Ovary (tissue), 9 donors: ENCODE data around the gene PARK7. TPM values are rescaled to one million over a fixed set of nuclear protein-coding genes. Genes with fewer than 3 reads are reported as not detected.

ENCODE experiments used
- DNase-seq, 5 donors: peaks; one replicate each; pipeline ENCODE4 v3.0.0-alpha.2; 2019 to 2020
- H3K27ac ChIP-seq, 2 donors: fragments of 200-600 bp; one replicate each; pipeline versions ENCODE4 v1.5.1 to v1.8.0; 2019 to 2022
- H3K27me3 ChIP-seq: fragments of 200-600 bp; one replicate; pipeline ENCODE4 v1.8.0; 2022
- H3K36me3 ChIP-seq: fragments of 200-600 bp; sonication (generic); one replicate; pipeline ENCODE4 v1.5.1; 2019
- H3K4me1 ChIP-seq: one replicate; pipeline ENCODE4 v1.8.1; 2013; ENCODE audit warnings: mild to moderate bottlenecking, moderate library complexity; ENCODE audit not compliant: insufficient read depth
- H3K4me3 ChIP-seq: fragments of 200-600 bp; sonication (generic); one replicate; pipeline ENCODE4 v1.5.1; 2017
- H3K9me3 ChIP-seq, 2 donors: fragments of 200-600 bp in 1 of 2; sonication (generic) in 1 of 2; one replicate each; pipeline versions ENCODE4 v1.5.1 to v1.8.1; 2013 to 2019; ENCODE audit warnings: mild to moderate bottlenecking in 1 of 2, moderate library complexity in 1 of 2
- EP300 ChIP-seq: sonication (generic); formaldehyde crosslinking; IDR thresholded peaks from one replicate; pipeline ENCODE4 v1.6.1; 2017; ENCODE audit warnings: antibody characterized with exemption
- POLR2A ChIP-seq: fragments of 450-650 bp; IDR thresholded peaks from one replicate; pipeline ENCODE4 v1.6.1; 2017; ENCODE audit warnings: antibody characterized with exemption, mild to moderate bottlenecking, moderate library complexity
- WGBS, 3 donors: extraction: QIAGEN DNeasy Blood & Tissue Kit in 1 of 3; methylation state at CpG; one replicate each; pipeline versions ENCODE4 v1.1.5 to v1.1.7; 2013 to 2017; 5-methylcytosine and 5-hydroxymethylcytosine counted together
- intact Hi-C, 4 donors: fragments of 100-400 bp; cut with DNase I; formaldehyde crosslinking; loops; one replicate each; pipeline versions ENCODE4 v1.11.0 to v1.15.1; 2022 to 2023
- polyA plus RNA-seq, 2 donors: library from polyadenylated mRNA; stranded (reverse); fragments of 200-250 nt in 1 of 2; fragments of 350-450 nt in 1 of 2; fragmentation: Illumina TruSeq in 1 of 2; extraction: RNeasy Lipid Tissue Mini Kit (QIAGEN cat#74804) in 1 of 2; gene quantifications; one replicate each; pipeline ENCODE4 v1.2.3, GENCODE V29; 2013 to 2014
- total RNA-seq, 7 donors: library from RNA; depleted of rRNA in 2 of 7; stranded (reverse); fragments of >200 nt in 2 of 7; fragmentation: NEBNext Ultra II Directional in 3 of 7; extraction: Animal tissue kit (Norgen Biotek cat#: 25700) in 3 of 7; gene quantifications; one replicate each; pipeline versions ENCODE4 v1.1.0 to v1.2.4, GENCODE V29; 2016 to 2023
- TF ChIP-seq, protein P1 (sequence below), 3 donors: fragments of 450-650 bp in 2 of 3; fragments of 200-600 bp in 1 of 3; IDR thresholded peaks; one replicate each; pipeline versions ENCODE4 v1.5.1 to v1.8.0; 2016 to 2022; ENCODE audit warnings: antibody characterized with exemption in 3 of 3, mild to moderate bottlenecking in 1 of 3
- donor health status: DM: no; HTN: no; CAD: no; lungs with moderate emphysema.
- donor health status: DM: no; HTN: no; CAD: no.
- donor health status: Bipolar disorder and iron deficiency.
- donor health status: DM: yes; HTN: yes; CAD: no.
- donor health status: DM: no; HTN: no; CAD: no.
- donor health status: DM: yes; HTN: yes; CAD: no.

PARK7 gene
- total and polyA plus RNA-seq, 9 donors, result 159 to 438 (median 248) TPM

DNA sequence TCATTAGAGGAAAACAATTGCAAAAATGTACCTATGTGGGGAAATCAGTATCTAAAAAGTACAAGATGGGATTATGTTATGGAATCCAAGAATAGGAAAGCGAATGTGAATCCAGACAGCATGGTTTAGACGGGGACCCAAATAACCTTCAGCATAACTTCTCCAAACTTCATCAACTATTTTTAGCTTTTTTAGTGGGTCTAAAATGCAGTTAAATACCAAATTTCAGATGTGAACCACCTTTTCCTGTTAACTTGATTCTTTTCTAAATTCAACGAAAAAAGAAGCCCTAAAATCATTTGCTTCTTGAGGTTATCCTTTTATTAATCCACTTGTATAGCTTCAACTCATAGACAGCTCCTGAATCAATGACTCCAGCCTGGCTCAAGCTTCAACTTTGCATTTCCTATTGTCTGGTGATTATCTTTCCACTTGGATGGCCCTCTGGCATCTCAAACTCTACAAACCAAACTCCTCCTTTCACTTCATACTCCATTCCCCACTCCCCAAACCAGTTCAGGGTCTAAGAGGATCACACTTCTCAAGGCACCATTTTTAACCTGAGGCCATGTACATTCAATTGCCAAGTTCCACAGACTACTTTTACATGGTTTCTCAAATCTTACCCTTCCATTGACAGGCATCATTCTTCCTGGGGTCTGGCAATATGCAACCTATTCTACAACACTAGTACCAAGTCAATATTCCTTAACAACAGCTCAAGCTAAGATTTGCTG, 57.1 kb downstream of the PARK7 start:
- intact Hi-C loops, result loop anchor here in 1 of 4 donors (10.0 kb wide), 1 partner anchor 296 kb away; the partner anchor contains the start of gene SLC45A1
- no peak for DNase-seq
- Histone ChIP-seq H3K36me3 (no peaks in the 10 kb centered on the region), H3K4me3 (no peak overlapping the region), H3K9me3 (no peaks in the 10 kb centered on the region), H3K27me3 (no peaks in the 10 kb centered on the region), H3K27ac (no peak overlapping the region), H3K4me1 (peaks cover 18% of the 10 kb centered on the region)
- WGBS, 3 donors, result 69 to 77% (median 72%) methylated on average over 3 of the region's 3 CpGs
- TF ChIP-seq POLR2A (no peak), EP300 (no peak)
- TF ChIP-seq, protein P1, sequence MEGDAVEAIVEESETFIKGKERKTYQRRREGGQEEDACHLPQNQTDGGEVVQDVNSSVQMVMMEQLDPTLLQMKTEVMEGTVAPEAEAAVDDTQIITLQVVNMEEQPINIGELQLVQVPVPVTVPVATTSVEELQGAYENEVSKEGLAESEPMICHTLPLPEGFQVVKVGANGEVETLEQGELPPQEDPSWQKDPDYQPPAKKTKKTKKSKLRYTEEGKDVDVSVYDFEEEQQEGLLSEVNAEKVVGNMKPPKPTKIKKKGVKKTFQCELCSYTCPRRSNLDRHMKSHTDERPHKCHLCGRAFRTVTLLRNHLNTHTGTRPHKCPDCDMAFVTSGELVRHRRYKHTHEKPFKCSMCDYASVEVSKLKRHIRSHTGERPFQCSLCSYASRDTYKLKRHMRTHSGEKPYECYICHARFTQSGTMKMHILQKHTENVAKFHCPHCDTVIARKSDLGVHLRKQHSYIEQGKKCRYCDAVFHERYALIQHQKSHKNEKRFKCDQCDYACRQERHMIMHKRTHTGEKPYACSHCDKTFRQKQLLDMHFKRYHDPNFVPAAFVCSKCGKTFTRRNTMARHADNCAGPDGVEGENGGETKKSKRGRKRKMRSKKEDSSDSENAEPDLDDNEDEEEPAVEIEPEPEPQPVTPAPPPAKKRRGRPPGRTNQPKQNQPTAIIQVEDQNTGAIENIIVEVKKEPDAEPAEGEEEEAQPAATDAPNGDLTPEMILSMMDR (IDR thresholded peaks at IDR 0.05), result no peak

DNA sequence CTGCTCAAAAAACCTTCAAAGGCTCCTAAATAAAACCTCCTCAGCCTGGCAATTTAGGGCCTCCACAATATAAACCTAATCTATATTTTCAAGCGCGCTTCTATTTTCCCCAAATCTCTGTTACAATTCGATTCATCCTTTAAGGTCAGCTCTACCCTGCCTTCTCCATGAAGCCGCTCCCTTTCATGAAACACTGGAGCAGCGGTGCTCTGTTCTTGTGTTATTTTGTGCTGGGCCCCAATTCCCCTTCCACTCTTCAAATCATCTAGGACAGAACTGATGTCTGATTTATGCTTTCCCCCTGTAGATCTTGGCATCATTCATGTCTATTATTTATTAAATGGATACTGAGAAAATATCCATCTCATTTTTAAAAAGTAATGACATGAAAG, 57.7 kb downstream of the PARK7 start:
- H3K4me1 ChIP-seq, result peaks cover 15% of the 10 kb centered on the region
- no peaks in the 10 kb centered on the region for H3K36me3 ChIP-seq
- no peak overlapping the region for H3K4me3 ChIP-seq
- H3K27ac ChIP-seq, result no peak overlapping the region
- 95 to 97% (median 96%) methylated on average over 5 of the region's 5 CpGs for WGBS, 3 donors
- no peaks in the 10 kb centered on the region for H3K9me3 ChIP-seq
- no peak for TF ChIP-seq EP300
- no peak for TF ChIP-seq POLR2A
- TF ChIP-seq, protein P1 (IDR thresholded peaks at IDR 0.05), result no peak
- intact Hi-C loops, result loop anchor here in 1 of 4 donors (10.0 kb wide), 1 partner anchor 296 kb away; the partner anchor contains the start of gene SLC45A1
- no peaks in the 10 kb centered on the region for H3K27me3 ChIP-seq
- DNase-seq, result no peak

- TF ChIP-seq EP300 (no peak), POLR2A (no peak)
- TF ChIP-seq, protein P1 (IDR thresholded peaks at IDR 0.05), result no peak
- intact Hi-C loops, result loop anchor here in 3 of 4 donors (10.0 kb wide), 2 partner anchors 295 to 325 kb away; partner anchors contain the start of gene SLC45A1 (in 2 of the 3)
- Histone ChIP-seq H3K4me1 (peaks cover 14% of the 10 kb centered on the region), H3K9me3 (no peaks in the 10 kb centered on the region), H3K4me3 (no peak overlapping the region), H3K27ac (no peak overlapping the region), H3K27me3 (no peaks in the 10 kb centered on the region), H3K36me3 (no peaks in the 10 kb centered on the region)
- no peak for DNase-seq
Measured at GRCh38 chr1:8020032-8020431, 58.5 kb downstream of the PARK7 start.

GRCh38 chr1:8021676-8022266, 60.3 kb downstream of the PARK7 start:
- 86 to 92% (median 90%) methylated on average over 6 of the region's 6 CpGs for WGBS, 3 donors
- TF ChIP-seq, protein P1 (IDR thresholded peaks at IDR 0.05), result no peak
- TF ChIP-seq POLR2A (no peak), EP300 (no peak)
- DNase-seq, result no peak
- no peak overlapping the region for H3K27ac ChIP-seq
- no peaks in the 10 kb centered on the region for H3K27me3 ChIP-seq
- H3K9me3 ChIP-seq, result no peaks in the 10 kb centered on the region
- peaks cover 9% of the 10 kb centered on the region for H3K4me1 ChIP-seq
- no peaks in the 10 kb centered on the region for H3K36me3 ChIP-seq
- intact Hi-C loops, result loop anchor here in 3 of 4 donors (10.0 kb wide), 2 partner anchors 293 to 323 kb away; partner anchors contain the start of gene SLC45A1 (in 2 of the 3)
- no peak overlapping the region for H3K4me3 ChIP-seq
